HG02763 (cell line): Measurements from ENCODE around the gene COL6A5.
"Not testable (repeated sequence)": the region's sequence is repeated elsewhere in the genome, so short reads cannot be mapped to it uniquely, and the experiment has no call there.

Experiments used
- ATAC-seq: cut with Tn5 transposase; IDR thresholded peaks from one replicate; pipeline ENCODE4 v1.9.1; 2021; ENCODE audit warnings: mild to moderate bottlenecking, moderate library complexity; ENCODE audit not compliant: unreplicated experiment

Gene COL6A5, protein sequence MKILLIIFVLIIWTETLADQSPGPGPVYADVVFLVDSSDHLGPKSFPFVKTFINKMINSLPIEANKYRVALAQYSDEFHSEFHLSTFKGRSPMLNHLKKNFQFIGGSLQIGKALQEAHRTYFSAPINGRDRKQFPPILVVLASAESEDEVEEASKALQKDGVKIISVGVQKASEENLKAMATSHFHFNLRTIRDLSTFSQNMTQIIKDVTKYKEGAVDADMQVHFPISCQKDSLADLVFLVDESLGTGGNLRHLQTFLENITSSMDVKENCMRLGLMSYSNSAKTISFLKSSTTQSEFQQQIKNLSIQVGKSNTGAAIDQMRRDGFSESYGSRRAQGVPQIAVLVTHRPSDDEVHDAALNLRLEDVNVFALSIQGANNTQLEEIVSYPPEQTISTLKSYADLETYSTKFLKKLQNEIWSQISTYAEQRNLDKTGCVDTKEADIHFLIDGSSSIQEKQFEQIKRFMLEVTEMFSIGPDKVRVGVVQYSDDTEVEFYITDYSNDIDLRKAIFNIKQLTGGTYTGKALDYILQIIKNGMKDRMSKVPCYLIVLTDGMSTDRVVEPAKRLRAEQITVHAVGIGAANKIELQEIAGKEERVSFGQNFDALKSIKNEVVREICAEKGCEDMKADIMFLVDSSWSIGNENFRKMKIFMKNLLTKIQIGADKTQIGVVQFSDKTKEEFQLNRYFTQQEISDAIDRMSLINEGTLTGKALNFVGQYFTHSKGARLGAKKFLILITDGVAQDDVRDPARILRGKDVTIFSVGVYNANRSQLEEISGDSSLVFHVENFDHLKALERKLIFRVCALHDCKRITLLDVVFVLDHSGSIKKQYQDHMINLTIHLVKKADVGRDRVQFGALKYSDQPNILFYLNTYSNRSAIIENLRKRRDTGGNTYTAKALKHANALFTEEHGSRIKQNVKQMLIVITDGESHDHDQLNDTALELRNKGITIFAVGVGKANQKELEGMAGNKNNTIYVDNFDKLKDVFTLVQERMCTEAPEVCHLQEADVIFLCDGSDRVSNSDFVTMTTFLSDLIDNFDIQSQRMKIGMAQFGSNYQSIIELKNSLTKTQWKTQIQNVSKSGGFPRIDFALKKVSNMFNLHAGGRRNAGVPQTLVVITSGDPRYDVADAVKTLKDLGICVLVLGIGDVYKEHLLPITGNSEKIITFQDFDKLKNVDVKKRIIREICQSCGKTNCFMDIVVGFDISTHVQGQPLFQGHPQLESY (N-terminal part only)

GRCh38 chr3:130345487-130346079 lies at the start of gene COL6A5:
TSS of gene COL6A5 (plus strand) at chr3:130345672. CDS start at chr3:130373639, 27,967 bp downstream.
- no peak for ATAC-seq

- no peak for ATAC-seq
Measured at GRCh38 chr3:130299531-130299930, 45.9 kb upstream of the COL6A5 start.

DNA sequence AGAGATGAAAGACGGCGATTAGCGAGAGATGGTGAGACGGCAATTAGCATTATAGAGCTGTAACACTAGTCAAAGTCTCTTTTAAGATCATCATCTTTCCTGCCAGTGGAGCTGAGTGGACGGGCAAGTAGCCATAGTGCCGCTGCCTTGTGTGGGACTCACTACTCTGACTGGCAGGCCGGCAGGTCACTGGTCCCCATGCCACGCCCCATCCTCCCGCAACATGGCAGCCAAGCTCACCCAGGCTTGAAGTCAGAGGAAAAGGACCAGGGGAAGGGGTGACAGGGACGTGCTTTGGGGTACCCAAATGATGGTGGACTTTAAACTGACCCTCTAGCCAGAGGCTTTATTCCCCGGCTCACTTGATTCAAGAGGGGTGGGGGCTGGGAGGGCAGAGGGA lies 44.6 kb upstream of the COL6A5 start:
- no peak for ATAC-seq

DNA sequence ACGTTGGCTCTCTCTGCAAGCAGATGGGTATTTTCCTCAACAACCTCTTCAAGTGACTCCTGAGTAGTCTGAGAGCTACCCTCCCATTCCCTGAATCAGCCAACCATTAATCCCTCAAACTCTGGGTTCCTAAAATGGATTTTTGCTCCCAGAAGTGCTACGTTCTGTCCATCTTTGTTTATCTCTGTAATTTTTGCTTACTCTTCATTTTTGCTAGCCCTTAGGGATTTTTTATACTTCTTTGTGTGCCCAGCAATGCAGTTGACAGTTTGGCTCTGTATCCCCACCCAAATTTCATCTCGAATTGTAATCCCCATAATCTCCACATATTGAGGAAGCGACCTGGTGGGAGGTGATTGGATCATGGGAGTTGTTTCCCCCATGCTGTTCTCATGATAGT lies 35.4 kb upstream of the COL6A5 start:
- ATAC-seq = no peak

- no peak for ATAC-seq
Measured at GRCh38 chr3:130312374-130312773, 33.1 kb upstream of the COL6A5 start.

GRCh38 chr3:130316169-130316568 lies 29.3 kb upstream of the COL6A5 start:
- no peak for ATAC-seq

DNA sequence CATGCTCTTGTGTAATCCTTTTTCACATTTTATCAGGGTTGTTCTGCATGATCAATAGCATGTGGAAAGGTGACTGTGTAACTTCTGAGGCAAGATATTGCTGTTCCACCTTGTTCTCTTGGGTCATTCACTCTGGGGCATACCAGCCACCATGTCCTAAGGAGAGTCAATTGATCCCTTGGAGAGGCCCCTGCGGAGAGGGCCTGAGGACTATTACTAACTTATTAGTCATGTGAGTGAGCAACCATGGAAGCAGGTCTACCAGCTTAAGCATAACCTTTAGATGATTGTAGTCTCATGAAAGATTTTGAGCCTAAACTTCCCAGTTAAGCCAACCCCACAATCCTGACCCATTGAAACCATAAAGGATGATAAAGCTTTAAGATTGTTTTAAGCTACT lies 22.0 kb upstream of the COL6A5 start:
- ATAC-seq = no peak

GRCh38 chr3:130340766-130341165 lies 4.7 kb upstream of the COL6A5 start:
- ATAC-seq = no peak

DNA sequence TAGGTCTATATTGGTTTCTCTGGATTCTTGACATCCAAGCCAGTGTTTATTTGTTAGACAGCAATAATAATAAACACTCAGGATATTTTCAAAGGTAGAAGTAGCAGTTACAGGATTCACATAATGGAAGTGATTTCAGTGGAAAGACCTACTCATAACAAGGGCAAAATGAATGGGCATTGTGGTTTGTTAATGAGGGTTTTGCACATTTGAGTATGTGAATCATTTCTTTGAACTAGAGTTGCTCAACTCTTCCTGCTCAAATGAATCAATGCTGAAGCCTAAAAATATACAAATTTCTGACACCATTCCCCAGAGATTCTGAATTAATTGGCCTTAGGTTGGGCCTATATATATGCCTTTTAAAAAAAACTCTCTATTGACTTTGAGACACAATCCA lies 4.1 kb upstream of the COL6A5 start:
- ATAC-seq = no peak

- ATAC-seq = no peak
Measured at GRCh38 chr3:130341882-130342281, 3.6 kb upstream of the COL6A5 start.

DNA sequence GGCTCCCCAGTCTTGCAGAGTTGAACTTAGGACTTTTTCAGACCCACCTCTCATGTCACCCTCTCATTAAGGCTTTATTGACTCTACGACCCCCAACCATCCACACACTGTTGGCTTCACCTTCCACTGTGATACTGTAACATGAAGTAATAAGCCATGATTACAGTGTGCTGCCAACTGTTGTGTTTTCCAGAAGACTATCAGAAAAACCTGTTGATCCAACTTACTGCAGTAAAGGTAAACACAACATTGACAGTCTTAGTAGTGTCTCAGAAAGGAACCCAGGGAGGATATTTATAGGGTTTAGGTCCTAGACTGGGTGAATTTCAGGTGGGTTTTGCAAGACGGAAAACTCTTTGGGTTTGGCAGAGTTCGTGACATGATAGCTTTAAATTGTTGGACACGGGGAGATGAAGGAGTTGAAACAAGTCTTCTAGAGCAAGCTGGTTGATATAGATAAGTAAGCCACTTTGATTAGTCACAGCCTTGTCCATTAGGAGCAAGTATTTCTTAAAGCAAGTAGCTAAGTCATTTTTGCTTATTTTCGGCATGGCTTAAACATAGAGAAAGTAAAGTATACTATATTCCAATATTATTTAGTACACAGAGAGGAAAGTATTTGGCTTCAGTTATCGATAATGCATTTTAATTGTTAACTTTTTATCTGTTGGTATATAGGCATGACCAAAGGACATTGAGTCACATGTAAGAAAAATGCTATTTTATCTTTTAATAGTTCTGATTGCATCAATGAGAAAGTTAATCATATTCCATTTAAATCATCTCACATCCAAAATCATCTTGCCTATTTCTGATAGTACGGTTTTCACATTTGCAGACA lies 2.4 kb upstream of the COL6A5 start:
- no peak for ATAC-seq

DNA sequence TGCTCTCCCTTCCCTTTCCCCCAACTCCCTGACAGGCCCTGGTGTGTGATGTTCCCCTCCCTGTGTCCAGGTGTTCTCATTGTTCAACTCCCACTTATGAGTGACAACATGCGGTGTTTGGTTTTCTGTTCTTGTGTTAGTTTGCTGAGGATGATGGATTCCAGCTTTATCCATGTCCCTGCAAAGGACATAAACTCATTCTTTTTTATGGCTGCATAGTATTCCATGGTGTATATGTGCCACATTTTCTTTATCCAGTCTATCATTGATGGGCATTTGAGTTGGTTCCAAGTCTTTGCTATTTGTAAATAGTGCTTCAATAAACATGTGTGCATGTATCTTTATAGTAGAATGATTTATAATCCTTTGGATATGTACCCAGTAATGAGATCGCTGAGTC lies 2.8 kb downstream of the COL6A5 start:
- not testable (repeated sequence) for ATAC-seq

DNA sequence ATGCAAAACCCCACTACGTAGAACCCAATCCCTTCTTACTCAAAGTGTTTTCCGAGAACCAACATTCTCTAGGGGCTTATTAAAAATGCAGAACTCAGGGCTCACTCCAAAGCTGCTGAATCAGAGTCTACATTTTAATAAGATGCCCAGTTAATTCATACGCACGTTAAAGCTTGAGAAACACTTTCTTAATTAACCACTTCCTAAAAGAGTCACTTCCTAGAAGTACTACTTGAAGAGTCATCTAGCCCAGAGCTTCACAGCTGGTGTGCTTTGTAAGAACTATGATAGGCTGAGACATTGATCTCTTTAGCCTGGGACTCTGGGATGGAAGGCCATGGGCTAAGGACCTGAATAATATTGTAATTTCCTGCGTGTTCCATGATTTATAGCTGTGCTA lies 9.0 kb downstream of the COL6A5 start:
- ATAC-seq = no peak

DNA sequence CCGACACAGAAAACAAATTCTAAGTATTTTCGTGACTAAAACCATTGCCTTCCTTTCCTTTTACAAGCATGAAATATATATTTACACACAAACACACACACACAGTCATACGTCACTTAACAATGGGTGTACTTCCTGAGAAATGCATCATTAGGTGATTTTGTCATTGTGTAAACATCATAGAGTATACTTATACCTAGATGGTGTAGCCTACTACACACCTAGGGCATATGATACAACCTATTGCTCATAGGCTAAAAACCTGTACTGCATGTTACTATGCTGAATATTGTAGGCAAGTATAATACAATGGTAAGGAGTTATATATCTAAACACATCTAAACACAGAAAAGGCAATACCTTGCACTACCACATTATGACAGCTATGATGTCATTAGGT lies 28.6 kb downstream of the COL6A5 start:
- ATAC-seq = no peak

- ATAC-seq = no peak
Measured at GRCh38 chr3:130374908-130375307, 29.4 kb downstream of the COL6A5 start.

GRCh38 chr3:130377960-130378676 lies 32.6 kb downstream of the COL6A5 start:
- ATAC-seq = no peak

GRCh38 chr3:130378677-130379191 lies 33.3 kb downstream of the COL6A5 start:
- ATAC-seq = no peak

DNA sequence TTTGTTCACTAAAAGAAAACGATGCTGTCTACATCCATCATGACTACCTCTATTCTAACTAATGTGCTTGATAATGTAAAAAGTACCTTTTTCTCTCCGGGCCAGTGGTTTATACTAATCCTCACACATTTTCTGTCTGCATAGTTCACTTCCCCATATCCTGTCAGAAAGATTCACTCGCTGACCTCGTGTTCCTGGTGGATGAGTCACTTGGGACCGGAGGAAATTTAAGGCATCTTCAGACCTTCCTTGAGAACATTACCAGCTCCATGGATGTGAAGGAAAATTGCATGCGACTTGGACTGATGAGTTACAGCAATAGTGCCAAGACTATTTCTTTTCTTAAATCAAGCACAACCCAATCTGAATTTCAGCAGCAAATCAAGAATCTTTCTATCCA lies 33.8 kb downstream of the COL6A5 start:
- ATAC-seq = no peak

DNA sequence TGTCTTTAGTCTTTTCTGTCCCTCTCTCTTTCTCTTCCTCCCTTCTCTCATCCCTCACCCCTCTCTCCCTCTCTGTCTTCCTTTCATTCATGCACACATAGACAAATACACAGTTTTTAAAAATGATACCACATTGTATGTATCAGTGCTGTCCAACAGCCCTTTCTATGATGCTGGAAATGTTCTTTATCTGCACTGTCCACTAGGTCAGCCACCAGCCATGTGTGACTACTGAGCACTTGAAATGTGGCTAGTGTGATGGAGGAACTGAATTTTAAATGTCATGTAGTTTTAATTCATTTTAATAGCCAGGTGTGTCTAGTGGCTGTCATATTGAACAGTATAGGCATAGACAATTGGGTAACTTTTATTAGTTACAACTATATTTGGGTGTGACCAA lies 34.9 kb downstream of the COL6A5 start:
- ATAC-seq = no peak
